IgD-negative memory B cell (primary cell): ENCODE data around the gene FAM170B. TPM values are rescaled to one million over a fixed set of nuclear protein-coding genes. Genes with fewer than 3 reads are reported as not detected.
A peak's percentile ranks its signal among the peaks of the same experiment; 100 is the strongest.

ENCODE experiments used
- H3K27ac Mint-ChIP-seq, 3 donors: one replicate each; pipeline ENCODE4 v1.8.0; 2020 to 2022; ENCODE audit warnings: mild to moderate bottlenecking in 3 of 3, mixed read lengths in 3 of 3, moderate library complexity in 1 of 3
- H3K27me3 Mint-ChIP-seq: one replicate; pipeline ENCODE4 v1.8.0; 2021; ENCODE audit warnings: mixed read lengths
- H3K36me3 Mint-ChIP-seq: one replicate; pipeline ENCODE4 v1.8.0; 2020; ENCODE audit warnings: mild to moderate bottlenecking, mixed read lengths
- H3K4me1 Mint-ChIP-seq, 3 donors: one replicate each; pipeline ENCODE4 v1.8.0; 2020 to 2022; ENCODE audit warnings: mixed read lengths in 3 of 3, mild to moderate bottlenecking in 1 of 3
- H3K4me3 Mint-ChIP-seq, 4 donors: one replicate each; pipeline ENCODE4 v1.8.0; 2020 to 2022; ENCODE audit warnings: mild to moderate bottlenecking in 4 of 4, mixed read lengths in 4 of 4, moderate library complexity in 3 of 4
- H3K9me3 Mint-ChIP-seq, 3 donors: one replicate each; pipeline ENCODE4 v1.8.0; 2020 to 2021; ENCODE audit warnings: mixed read lengths in 3 of 3, mild to moderate bottlenecking in 1 of 3
- polyA plus RNA-seq: library from polyadenylated mRNA; unstranded; fragments of 300-500 nt; fragmentation: Illumina TruSeq; gene quantifications from one replicate; pipeline ENCODE4 v1.2.3, GENCODE V29; 2021

Gene FAM170B
- not detected for polyA plus RNA-seq

DNA sequence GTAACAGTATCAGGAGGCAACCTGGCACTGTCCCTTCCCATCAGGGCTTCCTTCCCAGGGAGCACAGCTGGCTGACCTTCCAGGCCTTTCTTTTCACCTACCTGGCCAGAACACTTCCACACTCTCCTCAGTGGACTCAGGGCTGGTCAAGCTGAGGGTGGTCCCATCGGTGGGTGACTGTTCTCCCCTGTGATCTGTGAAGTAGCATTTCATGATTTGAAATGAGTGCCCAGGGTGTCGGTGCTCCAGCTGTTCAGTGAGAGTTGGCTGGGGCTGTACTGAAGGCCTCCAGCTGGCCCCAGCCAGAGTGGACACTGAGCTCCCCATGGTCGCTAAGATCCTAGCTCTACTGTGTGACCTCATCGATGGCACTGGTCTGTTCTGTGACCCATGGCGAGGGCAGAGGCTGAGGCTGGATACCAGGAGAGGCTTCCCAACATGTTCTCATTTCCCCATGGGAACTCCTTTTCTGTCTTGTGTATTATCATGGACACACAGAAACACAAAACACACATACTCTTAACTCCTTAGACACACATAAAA is at the start of gene FAM170B:
Gene FAM170B, minus strand, starts transcription at position 316 of the 543 bp plus-strand sequence. Its CDS starts 103 bp downstream, at position 213.
- H3K4me3 Mint-ChIP-seq: peak within 1 kb of the TSS in 1 of 4 donors; percentile 5
- H3K4me1 Mint-ChIP-seq: peaks cover 19 to 27% (median 19%) of the 10 kb centered on the region in 3 donors
- H3K27ac Mint-ChIP-seq: peak within 1 kb of the TSS in 1 of 3 donors; percentile 59
- peaks cover 8% of the 10 kb centered on the region for H3K27me3 Mint-ChIP-seq
- peaks cover 3% of the 10 kb centered on the region for H3K36me3 Mint-ChIP-seq
- H3K9me3 Mint-ChIP-seq: peaks cover 0 to 2% (median 0%) of the 10 kb centered on the region in 3 donors

DNA sequence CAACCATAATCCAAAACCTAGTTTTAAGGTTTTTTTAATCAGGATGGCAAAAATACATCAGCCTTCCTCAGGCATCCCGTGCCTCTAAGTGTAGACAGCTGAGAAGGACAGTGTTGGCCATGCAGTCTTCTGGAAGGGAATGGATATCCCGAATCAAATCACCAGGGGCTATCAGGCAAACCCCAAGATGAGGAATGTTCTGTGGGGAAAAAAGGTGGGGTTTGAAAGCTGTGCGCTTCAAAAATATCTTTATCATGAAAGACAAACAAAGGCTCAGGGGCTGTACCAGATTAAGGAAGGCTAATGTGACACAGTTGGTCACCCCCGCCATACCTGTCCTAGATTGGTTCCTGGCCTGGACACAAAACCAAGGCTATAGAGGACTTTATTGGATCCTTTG is 49.0 kb upstream of the FAM170B start:
- Mint-ChIP-seq H3K4me3 (peak overlapping the region in 1 of 4 donors; percentile 56), H3K9me3 (no peaks in the 10 kb centered on the region), H3K27me3 (peaks cover 1% of the 10 kb centered on the region), H3K36me3 (no peaks in the 10 kb centered on the region), H3K27ac (no peak overlapping the region), H3K4me1 (peaks cover 63 to 79% (median 70%) of the 10 kb centered on the region in 3 donors)

DNA sequence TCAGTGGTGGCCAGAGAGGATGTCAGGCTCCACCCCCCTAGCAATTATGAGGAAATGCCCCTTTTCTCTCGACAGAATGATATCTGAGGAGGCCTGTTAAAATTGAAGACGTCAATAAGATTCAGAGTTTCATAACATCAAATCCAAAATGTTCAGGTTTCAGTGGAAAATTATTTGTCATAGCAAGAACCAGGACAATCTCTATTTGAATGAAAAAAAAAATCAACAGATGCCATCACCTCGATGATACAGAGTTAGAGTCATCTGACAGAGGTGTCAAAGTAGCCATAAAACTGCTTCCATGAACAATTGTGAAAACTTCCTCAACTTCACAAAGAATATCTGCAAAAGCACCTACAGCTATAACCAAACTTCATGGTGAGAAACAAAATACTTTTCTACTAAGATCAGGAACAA is 46.6 kb upstream of the FAM170B start:
- Mint-ChIP-seq H3K36me3 (no peaks in the 10 kb centered on the region), H3K4me1 (peaks cover 58 to 81% (median 72%) of the 10 kb centered on the region in 3 donors), H3K4me3 (peak overlapping the region in 3 of 4 donors; percentile 26 to 73 (median 71)), H3K9me3 (no peaks in the 10 kb centered on the region), H3K27me3 (peaks cover 1% of the 10 kb centered on the region), H3K27ac (peak overlapping the region; percentile 28 to 82 (median 57))

DNA sequence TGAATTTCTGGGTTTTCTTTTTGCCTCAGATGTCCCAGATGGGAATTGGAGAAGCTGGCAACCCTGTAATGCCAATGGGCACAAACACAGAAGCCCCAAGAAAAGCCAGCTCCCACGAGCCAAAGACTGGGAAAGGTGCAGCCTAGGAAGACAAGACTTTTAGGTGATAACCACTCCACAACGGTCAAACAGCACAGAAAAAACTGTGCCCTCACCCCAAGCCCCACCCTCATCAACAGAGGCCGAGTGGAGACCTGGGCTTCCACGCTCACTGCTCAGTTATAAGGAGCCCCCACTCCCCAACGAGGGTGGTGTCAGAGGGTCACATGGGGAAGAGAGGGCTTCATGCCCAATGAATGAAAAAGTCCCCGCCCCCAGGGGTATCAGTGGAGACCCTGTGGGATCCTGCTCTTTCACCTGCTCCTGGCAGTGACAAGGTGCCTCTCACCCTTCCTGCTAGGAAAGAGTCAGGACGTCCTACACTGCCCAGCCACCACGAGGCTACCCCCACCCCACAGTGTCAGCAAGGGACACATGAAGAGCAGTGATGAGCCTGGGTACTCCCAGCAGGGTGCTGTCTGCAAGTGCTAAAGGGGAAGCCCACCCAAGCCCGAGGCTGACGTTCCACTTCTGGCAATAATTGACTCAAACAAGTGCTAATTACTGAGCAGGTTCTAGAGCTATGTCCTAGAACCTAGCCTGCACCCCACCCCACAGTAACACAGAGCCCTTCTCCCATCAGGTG is 46.0 kb upstream of the FAM170B start:
- peak overlapping the region; percentile 28 to 82 (median 57) for H3K27ac Mint-ChIP-seq
- H3K27me3 Mint-ChIP-seq: peaks cover 1% of the 10 kb centered on the region
- H3K36me3 Mint-ChIP-seq: no peaks in the 10 kb centered on the region
- H3K4me1 Mint-ChIP-seq: peaks cover 59 to 81% (median 74%) of the 10 kb centered on the region in 3 donors
- H3K4me3 Mint-ChIP-seq: peak overlapping the region; percentile 26 to 73 (median 58)
- no peaks in the 10 kb centered on the region for H3K9me3 Mint-ChIP-seq

DNA sequence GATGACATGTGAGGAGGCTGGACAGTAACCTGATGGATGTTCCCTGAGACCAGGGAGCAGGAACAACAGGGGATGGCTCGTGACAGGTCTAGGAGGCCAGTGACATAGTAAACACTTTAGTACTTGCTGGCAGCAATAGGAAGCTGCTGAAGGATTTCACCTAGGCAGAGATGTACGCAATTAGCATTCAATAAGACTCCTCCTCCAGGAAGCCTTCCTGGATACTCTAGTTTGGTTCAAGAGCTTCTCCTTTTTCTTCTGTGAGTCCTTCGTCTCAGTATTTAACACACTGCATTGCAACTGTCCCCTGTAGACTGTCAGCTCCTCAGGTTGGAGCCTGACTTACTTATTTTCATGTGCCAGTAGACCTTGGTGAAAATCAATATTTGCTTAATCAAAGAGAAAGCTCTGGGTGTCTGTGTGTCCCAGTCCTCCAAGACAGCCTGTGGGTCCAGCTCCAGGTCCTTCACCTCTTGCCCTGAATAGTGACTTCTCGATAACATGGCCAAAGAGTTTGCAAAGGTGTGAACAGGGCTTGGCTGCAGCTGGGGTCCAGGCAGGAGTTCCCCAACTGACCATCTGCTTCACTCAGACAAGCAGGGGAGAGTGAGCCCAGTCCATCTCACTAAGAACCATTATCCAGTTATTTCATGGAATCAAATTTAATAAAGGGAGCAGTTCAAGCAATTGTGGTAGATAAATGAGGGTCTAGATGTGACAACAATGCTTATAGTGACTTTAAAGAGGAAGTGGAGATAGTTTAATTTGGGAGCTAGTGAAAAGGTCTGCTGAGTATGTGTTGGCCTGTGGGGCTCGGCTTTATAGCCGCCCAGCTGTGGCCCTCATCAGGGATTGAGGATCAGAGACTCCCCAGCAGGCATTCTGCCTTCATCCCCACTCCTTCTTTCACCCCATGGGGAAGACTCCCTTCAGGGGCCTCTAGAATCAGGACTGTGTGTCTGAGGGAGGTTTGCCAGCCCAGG is 45.0 kb upstream of the FAM170B start:
- H3K36me3 Mint-ChIP-seq: no peaks in the 10 kb centered on the region
- no peaks in the 10 kb centered on the region for H3K9me3 Mint-ChIP-seq
- peak overlapping the region; percentile 91 to 96 (median 94) for H3K27ac Mint-ChIP-seq
- peak overlapping the region in 3 of 4 donors; percentile 49 to 79 (median 75) for H3K4me3 Mint-ChIP-seq
- H3K4me1 Mint-ChIP-seq: peaks cover 60 to 81% (median 76%) of the 10 kb centered on the region in 3 donors
- H3K27me3 Mint-ChIP-seq: peaks cover 1% of the 10 kb centered on the region

DNA sequence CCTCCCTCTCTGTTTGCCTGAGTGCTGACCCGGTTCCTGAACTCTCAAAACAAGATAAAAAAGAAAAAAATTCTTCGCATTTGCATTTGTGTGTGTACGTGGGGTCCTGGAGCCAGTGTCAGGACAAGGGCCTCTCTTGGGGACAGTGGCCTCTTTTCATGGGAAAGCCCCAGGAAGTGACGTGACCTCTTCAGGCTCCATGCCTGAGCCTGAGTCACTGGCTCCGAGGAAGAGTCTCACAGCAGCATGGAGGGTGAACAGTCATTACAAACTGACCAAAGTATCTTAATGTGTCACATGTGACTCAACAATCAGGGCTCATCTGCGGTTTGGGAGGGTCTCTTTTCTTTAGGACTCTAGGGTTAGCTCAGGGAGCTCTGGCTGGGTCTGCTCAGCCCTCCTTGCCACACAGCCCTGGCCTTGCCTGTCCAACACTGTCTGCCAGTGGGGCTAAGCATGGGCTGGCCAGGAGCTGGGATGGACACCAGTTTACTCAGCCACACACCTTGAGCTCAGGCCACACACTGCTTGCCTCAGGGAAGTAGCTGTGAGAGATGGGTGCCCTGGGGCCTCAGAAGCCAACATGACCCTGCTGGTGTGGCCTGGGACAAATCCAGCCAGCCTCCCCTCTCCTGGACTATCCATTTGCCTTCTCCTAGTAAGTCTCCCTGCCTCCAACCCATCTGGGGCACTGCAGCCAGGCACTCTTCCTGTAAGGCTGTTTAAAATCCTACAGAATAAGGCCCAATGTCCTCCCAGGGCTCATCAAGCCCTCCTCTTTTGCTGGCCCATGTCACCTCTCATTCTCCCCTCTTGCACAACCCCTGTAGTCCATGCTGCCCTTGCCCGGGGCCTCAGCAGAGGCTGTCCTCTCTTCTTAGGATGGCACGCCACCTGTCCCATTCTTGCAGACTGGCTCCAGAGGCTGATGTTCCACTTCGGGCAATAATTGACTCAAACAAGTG is 43.9 kb upstream of the FAM170B start:
- no peaks in the 10 kb centered on the region for H3K9me3 Mint-ChIP-seq
- H3K4me1 Mint-ChIP-seq: peaks cover 62 to 83% (median 76%) of the 10 kb centered on the region in 3 donors
- peaks cover 1% of the 10 kb centered on the region for H3K27me3 Mint-ChIP-seq
- peak overlapping the region; percentile 91 to 96 (median 94) for H3K27ac Mint-ChIP-seq
- H3K36me3 Mint-ChIP-seq: no peaks in the 10 kb centered on the region
- H3K4me3 Mint-ChIP-seq: peak overlapping the region in 3 of 4 donors; percentile 75 to 88 (median 84)

DNA sequence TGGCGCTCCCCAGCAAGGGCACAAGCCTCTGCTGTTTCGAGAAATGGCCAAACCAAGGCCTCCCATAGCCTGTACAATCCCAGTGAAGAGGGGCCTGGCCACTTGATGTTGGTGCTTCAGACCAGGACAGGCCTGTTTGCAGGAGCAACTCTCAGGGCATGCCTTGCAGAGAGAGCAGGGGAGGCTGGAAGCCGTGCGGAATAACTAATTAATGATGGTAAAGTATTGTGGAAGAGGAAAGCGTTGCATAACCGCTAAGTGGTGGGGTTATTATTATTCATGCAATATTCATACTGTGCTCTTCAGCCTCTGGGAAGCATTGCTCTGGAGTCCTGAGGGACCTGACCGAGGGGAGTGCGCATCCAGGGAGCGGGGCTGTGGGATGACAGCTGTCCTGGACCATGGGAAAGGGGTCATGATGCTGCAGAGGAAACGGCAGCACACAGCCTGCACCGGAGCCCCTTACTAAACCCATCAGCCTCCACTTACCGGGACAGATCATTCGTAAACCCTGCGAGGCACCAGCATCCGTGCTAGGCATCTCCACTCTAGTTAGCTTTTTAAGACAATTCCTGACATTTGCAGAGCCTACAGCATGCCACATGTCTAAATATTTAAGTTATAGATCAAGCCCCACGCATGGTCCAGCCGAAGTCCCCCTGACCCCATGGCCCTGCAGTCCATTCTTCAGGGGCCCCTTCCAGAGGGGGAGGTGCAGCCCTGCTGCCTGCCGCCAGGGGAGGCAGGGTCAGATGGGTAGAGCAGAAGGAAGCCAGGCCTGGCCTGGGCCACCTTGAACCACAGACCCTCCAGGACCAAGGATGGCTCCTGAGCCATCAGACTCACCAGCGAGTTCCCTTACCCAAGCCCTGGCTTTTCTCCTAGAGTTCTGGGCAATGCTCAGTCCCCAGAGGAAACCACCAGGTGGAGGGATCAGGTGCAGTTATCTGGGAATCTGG is 42.8 kb upstream of the FAM170B start:
- H3K4me3 Mint-ChIP-seq: peak overlapping the region in 2 of 4 donors; percentile 61 to 84
- H3K36me3 Mint-ChIP-seq: no peaks in the 10 kb centered on the region
- no peaks in the 10 kb centered on the region for H3K9me3 Mint-ChIP-seq
- H3K4me1 Mint-ChIP-seq: peaks cover 67 to 87% (median 81%) of the 10 kb centered on the region in 3 donors
- peak overlapping the region; percentile 91 to 96 (median 94) for H3K27ac Mint-ChIP-seq
- peaks cover 1% of the 10 kb centered on the region for H3K27me3 Mint-ChIP-seq

DNA sequence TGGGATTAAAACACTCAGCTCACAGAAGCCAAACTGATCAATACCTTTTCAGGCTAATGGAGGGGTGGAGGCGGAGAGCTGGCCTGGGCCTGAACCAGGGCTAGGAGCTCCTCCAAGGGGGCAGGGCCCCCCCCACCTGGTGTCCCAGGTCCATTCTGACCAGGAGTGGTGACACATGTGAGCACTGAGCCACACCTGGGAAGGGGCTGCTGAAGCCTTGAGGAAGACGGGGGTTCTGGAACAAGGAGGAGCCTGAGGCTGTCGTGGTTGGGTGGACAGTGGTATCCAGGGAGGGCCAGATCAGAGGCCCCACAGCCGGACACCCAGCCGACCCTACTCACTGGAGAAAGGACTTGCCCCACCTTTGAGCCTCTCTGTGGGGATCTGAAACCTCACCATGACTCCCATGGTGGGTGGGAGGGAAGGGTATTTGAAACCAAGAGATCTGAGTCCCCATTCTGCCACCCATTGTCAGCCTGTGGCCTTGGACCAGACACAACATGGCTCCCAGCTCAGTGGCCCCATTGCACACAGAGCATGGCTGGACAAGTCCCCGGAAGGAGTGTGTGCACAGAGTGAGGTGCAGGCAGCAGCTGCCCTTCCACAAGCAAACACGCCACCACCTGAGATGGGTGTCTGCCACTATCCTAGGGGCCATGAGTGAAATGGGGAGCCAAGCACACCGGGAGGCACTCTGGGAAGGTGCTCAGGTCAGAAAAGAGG is 41.9 kb upstream of the FAM170B start:
- Mint-ChIP-seq H3K4me1 (peaks cover 62 to 83% (median 74%) of the 10 kb centered on the region in 3 donors), H3K4me3 (peak overlapping the region in 1 of 4 donors; percentile 61), H3K27me3 (peaks cover 1% of the 10 kb centered on the region), H3K27ac (peak overlapping the region in 1 of 3 donors; percentile 6), H3K36me3 (no peaks in the 10 kb centered on the region), H3K9me3 (no peaks in the 10 kb centered on the region)

DNA sequence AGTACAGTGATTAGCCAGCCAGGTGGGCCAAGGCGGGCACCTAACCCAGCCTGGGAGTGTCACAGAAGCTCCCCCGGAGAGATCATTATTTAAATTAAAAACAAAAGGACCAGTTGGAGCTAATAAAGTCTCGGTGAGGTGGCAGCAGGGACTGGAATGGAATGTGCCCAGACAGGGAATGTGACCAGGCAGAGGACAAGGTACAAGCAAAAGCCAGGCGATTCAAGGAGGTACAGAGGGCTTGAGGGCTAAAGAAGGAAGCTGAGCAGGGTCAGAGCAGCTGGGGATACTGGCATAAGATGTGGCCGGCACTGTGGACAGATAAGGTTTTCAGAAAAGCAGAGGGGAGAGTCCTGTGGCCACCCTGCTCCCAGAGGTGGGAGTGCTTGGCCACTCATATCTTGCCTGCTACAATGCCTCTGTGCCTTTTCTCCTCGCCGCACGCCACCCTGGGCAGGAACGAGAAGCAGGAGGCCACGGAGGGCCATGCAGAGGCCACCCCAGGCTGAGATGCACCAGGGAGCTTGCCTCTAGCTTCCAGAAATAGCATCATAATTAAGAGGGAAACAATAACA is 41.2 kb upstream of the FAM170B start:
- H3K4me1 Mint-ChIP-seq: peaks cover 57 to 76% (median 66%) of the 10 kb centered on the region in 3 donors
- peaks cover 1% of the 10 kb centered on the region for H3K27me3 Mint-ChIP-seq
- H3K9me3 Mint-ChIP-seq: no peaks in the 10 kb centered on the region
- H3K36me3 Mint-ChIP-seq: no peaks in the 10 kb centered on the region
- H3K27ac Mint-ChIP-seq: peak overlapping the region in 2 of 3 donors; percentile 15 to 79
- H3K4me3 Mint-ChIP-seq: no peak overlapping the region

DNA sequence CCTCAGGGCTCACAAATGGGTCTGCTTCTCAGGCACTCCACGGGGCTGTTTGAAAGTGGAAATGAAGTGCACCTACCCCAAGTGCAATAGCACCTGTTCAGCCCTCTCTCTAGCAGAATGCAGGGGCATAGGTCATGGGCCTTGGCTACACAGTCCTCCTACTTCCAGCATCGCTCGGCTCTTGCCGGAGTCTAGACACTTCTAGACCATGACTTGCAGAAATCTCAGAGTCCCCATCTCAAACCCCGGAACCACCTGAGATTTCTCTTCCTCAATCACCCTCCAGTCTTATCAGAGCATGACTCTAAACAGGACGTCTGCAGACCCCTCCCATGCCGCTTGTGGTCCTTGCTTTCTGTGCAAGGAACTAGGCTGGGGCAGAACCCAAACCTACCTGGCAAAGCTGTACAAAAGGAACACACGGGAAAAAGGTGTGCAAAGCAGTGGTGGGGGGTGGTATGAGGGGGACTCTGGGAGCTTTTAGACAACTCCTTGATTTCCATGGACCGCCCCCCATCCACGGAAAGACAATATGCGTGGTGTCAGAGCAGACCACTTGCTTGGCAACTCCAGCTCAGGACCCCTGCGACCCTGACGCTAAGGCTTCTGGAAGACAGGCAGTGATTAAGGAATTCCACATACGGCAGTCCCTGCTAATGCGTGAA is 40.6 kb upstream of the FAM170B start:
- H3K4me3 Mint-ChIP-seq: peak overlapping the region in 3 of 4 donors; percentile 7 to 86 (median 81)
- peaks cover 1% of the 10 kb centered on the region for H3K27me3 Mint-ChIP-seq
- H3K27ac Mint-ChIP-seq: peak overlapping the region; percentile 15 to 79 (median 63)
- H3K36me3 Mint-ChIP-seq: no peaks in the 10 kb centered on the region
- H3K9me3 Mint-ChIP-seq: no peaks in the 10 kb centered on the region
- peaks cover 54 to 75% (median 66%) of the 10 kb centered on the region in 3 donors for H3K4me1 Mint-ChIP-seq

DNA sequence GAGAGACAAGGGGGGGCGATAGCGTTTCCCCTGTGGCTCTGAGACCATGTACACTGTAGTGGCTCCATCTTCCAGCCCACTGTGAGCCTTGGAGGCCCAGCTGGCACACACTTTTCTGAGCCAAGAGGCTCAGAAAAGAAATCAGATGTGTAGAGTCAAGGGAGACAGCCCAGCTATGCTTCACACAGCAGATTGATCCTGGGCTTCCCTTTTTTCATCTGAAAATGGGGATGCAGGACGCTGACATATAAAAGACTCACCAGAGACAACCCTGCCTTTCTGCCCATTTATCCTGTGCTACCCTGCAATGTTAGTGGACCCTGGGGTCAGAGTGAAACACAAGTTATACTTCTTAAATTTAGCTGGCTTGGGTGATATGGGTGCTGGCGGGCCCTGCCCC is 40.0 kb upstream of the FAM170B start:
- Mint-ChIP-seq H3K27me3 (peaks cover under 1% of the 10 kb centered on the region), H3K4me1 (peaks cover 52 to 72% (median 67%) of the 10 kb centered on the region in 3 donors), H3K36me3 (no peaks in the 10 kb centered on the region), H3K4me3 (peak overlapping the region in 3 of 4 donors; percentile 7 to 86 (median 81)), H3K27ac (peak overlapping the region; percentile 43 to 79 (median 63)), H3K9me3 (no peaks in the 10 kb centered on the region)
